HCT116 (cell line): ENCODE measurements around the gene EGFLAM. TPM values are rescaled to one million over a fixed set of nuclear protein-coding genes. Genes with fewer than 3 reads are reported as not detected.

Experiments used
- ATAC-seq: fragments of 200-7000 bp; cut with Tn5 transposase; 2 replicates; pipeline ENCODE4 v1.9.1; 2020; ENCODE audit warnings: mild to moderate bottlenecking, moderate library complexity
- BruUV-seq: library from RNA; stranded (reverse); fragments of 400-500 nt; replicated peaks from 2 replicates; lab custom pipeline; 2021; lab: Mats Ljungman, UMichigan
- CTCF ChIA-PET: fragments of 300-600 bp; sonication (Branson Sonifier 250); formaldehyde crosslinking; loops from one replicate; lab custom pipeline; 2021; ENCODE audit warnings: antibody characterized with exemption; lab: Charles Lee
- POLR2A ChIA-PET: fragments of 300-600, 350-600 bp; sonication (Branson Sonifier 250); formaldehyde crosslinking; loops from one replicate; lab custom pipeline; 2021; ENCODE audit warnings: antibody characterized with exemption; lab: Charles Lee
- RAD21 ChIA-PET, 2 experiments: fragments of 300-600 bp; sonication (Branson Sonifier 250); formaldehyde crosslinking; loops; one replicate each; lab custom pipeline; 2023; ENCODE audit warnings: low total read pairs in 2 of 2; ENCODE audit not compliant: uncharacterized antibody in 2 of 2, unreplicated experiment in 2 of 2, low non-redundant PET in 1 of 2; lab: Charles Lee
- DNase-seq: peaks from one replicate; pipeline ENCODE4 v3.0.0-alpha.2; 2010; ENCODE audit warnings: low read depth, low spot score
- H2AFZ ChIP-seq: fragments of 200-600 bp; shearing (Covaris generic), sonication (generic); 2 replicates; pipeline ENCODE4 v1.6.1; 2017; ENCODE audit warnings: low read depth, mixed run types, mixed read lengths, antibody characterized with exemption, low read length; ENCODE audit not compliant: poor library complexity, severe bottlenecking
- H3K27ac ChIP-seq: 2 replicates; pipeline ENCODE4 v1.5.1; 2012; ENCODE audit warnings: low read depth, low read length
- H3K27me3 ChIP-seq: fragments of 200-600 bp; sonication (generic); 2 replicates; pipeline ENCODE4 v1.6.1; 2016; ENCODE audit warnings: mixed run types, low read length, mixed read lengths; ENCODE audit not compliant: insufficient read depth
- H3K36me3 ChIP-seq, 2 experiments: fragments of 200-500 bp in 1 of 2; fragments of 200-600 bp in 1 of 2; sonication (Bioruptor generic) in 1 of 2; sonication (generic) in 1 of 2; 2 replicates each; pipeline versions ENCODE4 v1.5.1 to v1.6.1; 2014 to 2016; ENCODE audit warnings: low read length in 2 of 2, inconsistent platforms in 1 of 2, mixed read lengths in 1 of 2, mixed run types in 1 of 2; ENCODE audit not compliant: insufficient read depth in 2 of 2, control insufficient read depth in 1 of 2
- H3K4me1 ChIP-seq, 2 experiments: fragments of 200-600 bp in 1 of 2; sonication (generic) in 1 of 2; 2 replicates each; pipeline versions ENCODE4 v1.5.1 to v1.6.1; 2012 to 2017; ENCODE audit warnings: low read length in 2 of 2, inconsistent platforms in 1 of 2, mild to moderate bottlenecking in 1 of 2, mixed read lengths in 1 of 2, mixed run types in 1 of 2, moderate library complexity in 1 of 2; ENCODE audit not compliant: insufficient read depth in 2 of 2, control insufficient read depth in 1 of 2
- H3K4me2 ChIP-seq: fragments of 200-600 bp; sonication (generic); 2 replicates; pipeline ENCODE4 v1.6.1; 2017; ENCODE audit warnings: mixed run types, low read length, mixed read lengths
- H3K4me3 ChIP-seq, 2 experiments: fragments of 200-600 bp in 1 of 2; sonication (generic) in 1 of 2; replicated peaks in 1 of 2; 2 replicates each; pipeline ENCODE4 v1.5.1; 2011 to 2016; ENCODE audit warnings: low read length in 2 of 2, control low read depth in 1 of 2, low read depth in 1 of 2, mild to moderate bottlenecking in 1 of 2, mixed read lengths in 1 of 2, mixed run types in 1 of 2
- H3K79me2 ChIP-seq: fragments of 200-600 bp; sonication (generic); 2 replicates; pipeline ENCODE4 v1.6.1; 2017; ENCODE audit warnings: mild to moderate bottlenecking, mixed run types, low read length, moderate library complexity, mixed read lengths; ENCODE audit not compliant: insufficient read depth
- H3K9ac ChIP-seq: fragments of 200-600 bp; sonication (generic); 2 replicates; pipeline ENCODE4 v1.6.1; 2016; ENCODE audit warnings: low read length, mixed read lengths
- H3K9me2 ChIP-seq: fragments of 200-600 bp; sonication (generic), shearing (Covaris generic); 2 replicates; pipeline ENCODE4 v1.6.1; 2017; ENCODE audit warnings: mixed run types, mild to moderate bottlenecking, moderate library complexity; ENCODE audit not compliant: insufficient read depth
- H3K9me3 ChIP-seq, 2 experiments: fragments of 200-500 bp in 1 of 2; fragments of 200-600 bp in 1 of 2; sonication (Bioruptor generic) in 1 of 2; sonication (generic) in 1 of 2; 2 replicates each; pipeline ENCODE4 v1.6.1; 2014 to 2017; ENCODE audit warnings: low read length in 2 of 2, mixed read lengths in 2 of 2, inconsistent platforms in 1 of 2, low read depth in 1 of 2, mild to moderate bottlenecking in 1 of 2, mixed run types in 1 of 2, moderate library complexity in 1 of 2; ENCODE audit not compliant: control insufficient read depth in 1 of 2, insufficient read depth in 1 of 2
- H4K20me1 ChIP-seq: fragments of 200-600 bp; sonication (generic), shearing (Covaris generic); 2 replicates; pipeline ENCODE4 v1.6.1; 2017; ENCODE audit warnings: mixed run types, mild to moderate bottlenecking, moderate library complexity; ENCODE audit not compliant: insufficient read depth
- CBX3 ChIP-seq: IDR thresholded peaks from 2 replicates; pipeline ENCODE4 v1.6.1; 2012; ENCODE audit warnings: low read depth
- CEBPB ChIP-seq: IDR thresholded peaks from 2 replicates; pipeline ENCODE4 v1.6.1; 2012; ENCODE audit warnings: low read depth
- EGR1 ChIP-seq: IDR thresholded peaks from 2 replicates; pipeline ENCODE4 v1.6.1; 2012; ENCODE audit warnings: low read depth
- ELF1 ChIP-seq: IDR thresholded peaks from 2 replicates; pipeline ENCODE4 v1.6.1; 2012; ENCODE audit warnings: low read depth, borderline replicate concordance
- EZH2 ChIP-seq: fragments of 200-600 bp; sonication (generic); IDR thresholded peaks from 2 replicates; pipeline ENCODE4 v1.6.1; 2017; ENCODE audit warnings: antibody characterized with exemption, mixed run types
- EZH2phosphoT487 ChIP-seq: fragments of 200-600 bp; IDR thresholded peaks from 2 replicates; pipeline ENCODE4 v1.6.1; 2018; ENCODE audit warnings: antibody characterized with exemption, borderline replicate concordance
- POLR2A ChIP-seq: IDR thresholded peaks from 2 replicates; pipeline ENCODE4 v1.7.0; 2011; ENCODE audit warnings: borderline replicate concordance; ENCODE audit not compliant: insufficient read depth, insufficient read length; ENCODE audit errors: extremely low read depth
- POLR2AphosphoS5 ChIP-seq: IDR thresholded peaks from 2 replicates; pipeline ENCODE4 v1.6.1; 2011; ENCODE audit warnings: mild to moderate bottlenecking, low read depth, low read length, moderate library complexity
- RAD21 ChIP-seq: IDR thresholded peaks from 2 replicates; pipeline ENCODE4 v1.6.1; 2012; ENCODE audit warnings: low read depth, mild to moderate bottlenecking
- SP1 ChIP-seq: IDR thresholded peaks from 2 replicates; pipeline ENCODE4 v1.6.1; 2012; ENCODE audit warnings: low read depth
- SRF ChIP-seq: IDR thresholded peaks from 2 replicates; pipeline ENCODE4 v1.6.1; 2012; ENCODE audit warnings: low read depth
- TCF7L2 ChIP-seq: IDR thresholded peaks from 2 replicates; pipeline ENCODE4 v1.7.0; 2011; ENCODE audit warnings: borderline replicate concordance, inconsistent platforms; ENCODE audit not compliant: insufficient read depth, insufficient read length; ENCODE audit errors: extremely low read depth
- YY1 ChIP-seq: IDR thresholded peaks from 2 replicates; pipeline ENCODE4 v1.6.1; 2011; ENCODE audit warnings: low read length, low read depth, moderate library complexity, mild to moderate bottlenecking; ENCODE audit not compliant: insufficient replicate concordance; ENCODE audit errors: extremely low read depth
- ZFX ChIP-seq: fragments of 450-650 bp; IDR thresholded peaks from 2 replicates; pipeline ENCODE4 v1.6.1; 2017
- ZNF274 ChIP-seq: fragments of 200-500 bp; sonication (Bioruptor generic); IDR thresholded peaks from 2 replicates; pipeline ENCODE4 v1.6.1; 2014; ENCODE audit warnings: mild to moderate bottlenecking, low read depth, low read length, inconsistent platforms
- intact Hi-C: fragments of 100-400 bp; cut with micrococcal nuclease; formaldehyde crosslinking; loops from 2 replicates; pipeline ENCODE4 v1.10.0; 2022
- total RNA-seq: library from RNA; stranded (reverse); gene quantifications from one replicate; pipeline ENCODE4 v1.2.1, GENCODE V29; 2021; ENCODE audit not compliant: unreplicated experiment
- TF ChIP-seq, protein P1 (sequence below), 3 experiments: fragments of 200-600 bp in 1 of 3; sonication (generic) in 1 of 3; IDR thresholded peaks in 2 of 3; conservative IDR thresholded peaks in 1 of 3; 2 replicates each; pipeline ENCODE4 v1.5.1; 2012 to 2017; ENCODE audit warnings: low read depth in 2 of 3, low read length in 2 of 3, antibody characterized with exemption in 1 of 3, borderline replicate concordance in 1 of 3, control low read depth in 1 of 3, mild to moderate bottlenecking in 1 of 3, mixed read lengths in 1 of 3, mixed run types in 1 of 3, moderate library complexity in 1 of 3; ENCODE audit not compliant: insufficient read depth in 1 of 3

EGFLAM gene
- total RNA-seq, 1 experiment from 2014 or later: not detected

DNA sequence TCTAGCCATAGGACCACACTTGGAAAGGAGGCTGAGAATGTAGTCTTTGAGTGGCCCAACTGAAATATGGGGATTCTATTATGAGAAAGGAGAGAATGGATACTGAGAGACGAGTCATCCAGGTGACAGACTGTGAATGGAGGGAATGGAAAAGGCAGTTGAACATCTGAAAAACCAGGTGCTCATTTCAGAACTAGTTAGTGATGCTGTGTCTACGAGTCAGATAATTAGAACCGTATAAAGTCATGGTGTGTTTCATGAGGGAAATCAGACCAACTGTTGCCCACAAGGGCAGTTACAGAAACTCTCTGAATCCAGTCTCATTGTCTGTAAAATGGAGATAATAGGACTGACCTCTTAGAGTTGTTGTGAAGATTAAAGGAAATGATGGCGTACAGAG lies 86.5 kb downstream of the EGFLAM start:
- H3K27me3 ChIP-seq: peaks cover 15% of the 10 kb centered on the region; the same call in 1 of the 2 replicates
- DNase-seq: no peak
- H3K9ac ChIP-seq: no peak overlapping the region
- no peak overlapping the region for H2AFZ ChIP-seq
- CTCF ChIA-PET: no interaction called here
- no peaks in the 10 kb centered on the region for H3K4me1 ChIP-seq
- H3K79me2 ChIP-seq: no peaks in the 10 kb centered on the region
- no peak for ATAC-seq
- intact Hi-C loops: no loop called here
- no peak overlapping the region for H3K4me2 ChIP-seq
- H3K4me3 ChIP-seq: no peak overlapping the region
- H3K36me3 ChIP-seq: no peaks in the 10 kb centered on the region
- H3K27ac ChIP-seq: no peak overlapping the region
- no peaks in the 10 kb centered on the region for H3K9me2 ChIP-seq
- BruUV-seq: no TSS peak
- H3K9me3 ChIP-seq: no peaks in the 10 kb centered on the region
- RAD21 ChIA-PET: no interaction called here
- TF ChIP-seq EGR1 (no peak), CBX3 (no peak), EZH2 (no peak), SP1 (no peak), POLR2AphosphoS5 (no peak), YY1 (no peak), EZH2phosphoT487 (no peak), POLR2A (no peak), SRF (no peak), RAD21 (no peak), CEBPB (no peak), ZNF274 (no peak), ELF1 (no peak), TCF7L2 (no peak), ZFX (no peak)
- TF ChIP-seq, protein P1, sequence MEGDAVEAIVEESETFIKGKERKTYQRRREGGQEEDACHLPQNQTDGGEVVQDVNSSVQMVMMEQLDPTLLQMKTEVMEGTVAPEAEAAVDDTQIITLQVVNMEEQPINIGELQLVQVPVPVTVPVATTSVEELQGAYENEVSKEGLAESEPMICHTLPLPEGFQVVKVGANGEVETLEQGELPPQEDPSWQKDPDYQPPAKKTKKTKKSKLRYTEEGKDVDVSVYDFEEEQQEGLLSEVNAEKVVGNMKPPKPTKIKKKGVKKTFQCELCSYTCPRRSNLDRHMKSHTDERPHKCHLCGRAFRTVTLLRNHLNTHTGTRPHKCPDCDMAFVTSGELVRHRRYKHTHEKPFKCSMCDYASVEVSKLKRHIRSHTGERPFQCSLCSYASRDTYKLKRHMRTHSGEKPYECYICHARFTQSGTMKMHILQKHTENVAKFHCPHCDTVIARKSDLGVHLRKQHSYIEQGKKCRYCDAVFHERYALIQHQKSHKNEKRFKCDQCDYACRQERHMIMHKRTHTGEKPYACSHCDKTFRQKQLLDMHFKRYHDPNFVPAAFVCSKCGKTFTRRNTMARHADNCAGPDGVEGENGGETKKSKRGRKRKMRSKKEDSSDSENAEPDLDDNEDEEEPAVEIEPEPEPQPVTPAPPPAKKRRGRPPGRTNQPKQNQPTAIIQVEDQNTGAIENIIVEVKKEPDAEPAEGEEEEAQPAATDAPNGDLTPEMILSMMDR (IDR thresholded peaks at IDR 0.05 in 2 of 3, conservative IDR thresholded peaks at IDR 0.05 in 1 of 3; ENCODE audit: borderline replicate concordance in 1 of 3, insufficient read depth in 1 of 3, low read depth in 2 of 3, low read length in 2 of 3): no peak
- no peaks in the 10 kb centered on the region for H4K20me1 ChIP-seq
- POLR2A ChIA-PET: no interaction called here
